ENCODE results near the gene SLC12A5.

Gene SLC12A5

DNA sequence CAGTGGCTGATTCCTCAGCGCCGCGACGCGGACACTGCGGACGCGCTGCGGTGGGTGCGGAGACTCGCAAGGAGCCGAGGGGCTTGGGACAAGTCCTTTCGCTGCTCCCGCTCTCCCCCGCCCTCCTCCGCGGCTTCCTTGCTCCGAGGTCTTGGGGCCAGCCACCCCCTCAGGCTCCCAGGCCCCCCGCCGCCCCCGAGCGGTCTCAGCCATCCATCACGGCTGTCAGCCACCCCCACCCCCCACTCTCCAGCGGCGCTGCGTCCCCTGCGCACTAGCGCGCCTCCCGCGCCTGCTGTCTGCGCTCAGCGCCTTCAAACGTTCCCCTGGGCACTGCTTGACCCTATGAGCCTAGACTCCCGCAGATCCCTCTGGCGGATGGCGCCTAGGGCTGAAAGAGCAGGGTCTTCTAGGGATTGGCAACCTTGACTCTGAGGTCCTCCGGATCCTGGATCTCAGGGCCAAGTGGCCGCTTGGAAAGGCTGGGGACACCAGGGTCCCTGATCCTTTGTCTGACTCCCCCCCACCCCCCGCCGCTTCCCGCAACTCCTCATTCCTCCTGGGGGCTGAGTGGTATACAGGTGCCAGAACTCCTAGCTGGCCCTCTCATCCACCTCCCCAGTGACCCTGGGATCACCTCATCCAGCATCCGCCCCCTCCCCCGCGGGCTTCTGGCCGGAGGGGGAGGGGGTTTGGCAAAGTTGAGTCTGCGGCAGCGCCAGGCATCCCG is 1.4 kb downstream of the SLC12A5 start:
- DNase-seq: no peak

DNA sequence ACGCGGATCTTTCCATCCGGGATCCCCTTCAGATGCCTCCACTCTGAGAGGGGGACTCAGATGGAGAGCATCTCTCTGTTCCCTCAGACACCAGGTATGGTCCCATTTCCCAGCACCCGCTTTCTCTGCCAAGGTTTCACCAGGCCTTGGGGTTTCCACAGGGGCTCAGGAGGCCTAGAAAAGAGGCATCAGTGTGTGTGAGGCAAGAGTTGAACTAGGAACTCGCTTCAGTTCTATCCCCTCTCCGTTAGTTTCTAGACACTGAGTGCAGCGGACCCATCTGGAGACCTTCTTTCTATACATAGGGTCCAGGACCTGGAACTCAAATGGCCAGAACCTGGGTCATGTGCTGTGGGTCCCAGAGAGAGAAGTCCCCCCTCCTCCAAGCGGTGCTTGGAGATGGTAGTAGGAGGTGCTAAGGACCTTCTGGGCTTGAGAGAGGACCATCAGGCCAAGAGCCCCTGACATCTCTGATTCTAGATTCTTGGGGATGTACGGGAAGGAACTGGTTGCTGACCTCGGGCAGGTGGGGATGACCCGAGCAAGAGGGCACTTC is 2.1 kb downstream of the SLC12A5 start:
- no peak for DNase-seq

DNA sequence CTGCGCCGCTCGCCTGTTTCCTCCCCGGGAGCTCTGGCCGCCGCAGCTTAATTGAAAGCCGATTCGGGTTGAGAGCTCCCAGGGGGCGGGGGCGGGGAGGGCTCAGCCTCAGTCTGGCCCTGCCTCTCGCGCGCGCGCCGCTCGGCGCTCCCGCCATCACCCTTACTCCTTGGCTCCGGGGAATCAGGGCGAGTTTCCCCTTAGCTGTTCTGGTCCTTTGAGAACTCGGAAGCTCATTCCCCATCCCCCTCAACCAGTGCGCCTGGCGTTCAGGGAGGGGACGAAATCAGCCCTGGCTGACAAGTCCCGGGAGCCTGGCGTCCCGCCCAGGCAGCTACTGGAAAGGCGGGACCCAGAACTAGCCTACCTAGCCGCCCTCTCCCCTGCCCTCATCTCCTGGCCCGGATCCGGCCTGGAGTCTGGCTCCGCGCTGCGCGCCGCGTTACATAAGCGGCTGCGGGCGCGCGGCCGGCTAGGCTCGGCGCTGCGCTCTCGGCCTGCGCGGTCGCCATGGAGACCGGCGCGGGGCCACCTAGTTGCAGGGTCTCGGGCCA is 2.8 kb downstream of the SLC12A5 start:
- no peak for DNase-seq

GRCh38 chr20:46034039-46034438 is 5.0 kb downstream of the SLC12A5 start:
- no peak for DNase-seq

DNA sequence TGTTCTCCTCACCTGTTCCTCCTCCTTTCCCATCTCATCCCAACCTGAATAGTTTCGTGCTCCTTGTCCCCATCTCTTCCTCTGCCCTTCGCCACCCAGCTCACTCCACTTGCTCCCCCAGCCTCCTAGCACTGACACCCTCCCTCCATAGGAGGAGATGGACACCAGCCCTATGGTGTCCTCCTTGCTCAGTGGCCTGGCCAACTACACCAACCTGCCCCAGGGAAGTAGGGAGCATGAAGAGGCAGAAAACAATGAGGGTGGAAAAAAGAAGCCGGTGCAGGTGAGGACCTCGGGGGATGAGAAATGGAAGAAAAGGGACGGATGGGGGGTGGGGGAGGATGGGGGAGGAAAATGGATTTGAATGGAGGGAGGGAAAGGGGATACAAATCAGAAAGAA is 6.2 kb downstream of the SLC12A5 start:
- DNase-seq: no peak

DNA sequence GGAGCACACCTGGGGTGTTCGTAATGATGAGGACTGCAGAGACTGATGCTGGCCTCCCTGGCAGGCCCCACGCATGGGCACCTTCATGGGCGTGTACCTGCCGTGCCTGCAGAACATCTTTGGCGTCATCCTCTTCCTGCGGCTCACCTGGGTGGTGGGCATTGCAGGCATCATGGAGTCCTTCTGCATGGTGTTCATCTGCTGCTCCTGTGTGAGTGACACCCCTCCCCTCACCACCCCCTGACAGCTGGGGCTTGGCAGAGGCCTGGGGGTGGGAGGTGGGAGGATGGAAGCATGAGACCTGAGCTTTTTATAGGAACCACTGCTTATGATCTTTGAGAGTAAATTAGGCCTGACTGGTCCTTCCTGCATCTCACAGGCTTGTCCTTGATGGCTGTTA is 6.7 kb downstream of the SLC12A5 start:
- DNase-seq: no peak

- DNase-seq: no peak
Observed at GRCh38 chr20:46036370-46036769, 7.4 kb downstream of the SLC12A5 start.

DNA sequence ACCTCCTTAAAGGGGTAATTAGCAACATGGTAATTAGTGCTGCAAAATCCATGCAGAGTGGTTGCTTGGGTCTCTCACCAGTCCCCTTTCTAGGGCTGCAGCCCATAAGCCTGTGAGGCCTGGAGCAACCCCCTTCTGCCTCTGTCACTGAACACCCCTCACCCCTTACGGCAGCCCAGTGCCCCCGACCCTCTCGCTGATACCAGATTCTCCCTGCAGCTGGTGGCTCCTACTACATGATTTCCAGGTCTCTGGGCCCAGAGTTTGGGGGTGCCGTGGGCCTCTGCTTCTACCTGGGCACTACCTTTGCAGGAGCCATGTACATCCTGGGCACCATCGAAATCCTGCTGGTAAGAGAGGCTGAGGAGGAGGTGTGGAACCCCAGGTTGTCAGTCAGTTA is 8.0 kb downstream of the SLC12A5 start:
- no peak for DNase-seq

DNA sequence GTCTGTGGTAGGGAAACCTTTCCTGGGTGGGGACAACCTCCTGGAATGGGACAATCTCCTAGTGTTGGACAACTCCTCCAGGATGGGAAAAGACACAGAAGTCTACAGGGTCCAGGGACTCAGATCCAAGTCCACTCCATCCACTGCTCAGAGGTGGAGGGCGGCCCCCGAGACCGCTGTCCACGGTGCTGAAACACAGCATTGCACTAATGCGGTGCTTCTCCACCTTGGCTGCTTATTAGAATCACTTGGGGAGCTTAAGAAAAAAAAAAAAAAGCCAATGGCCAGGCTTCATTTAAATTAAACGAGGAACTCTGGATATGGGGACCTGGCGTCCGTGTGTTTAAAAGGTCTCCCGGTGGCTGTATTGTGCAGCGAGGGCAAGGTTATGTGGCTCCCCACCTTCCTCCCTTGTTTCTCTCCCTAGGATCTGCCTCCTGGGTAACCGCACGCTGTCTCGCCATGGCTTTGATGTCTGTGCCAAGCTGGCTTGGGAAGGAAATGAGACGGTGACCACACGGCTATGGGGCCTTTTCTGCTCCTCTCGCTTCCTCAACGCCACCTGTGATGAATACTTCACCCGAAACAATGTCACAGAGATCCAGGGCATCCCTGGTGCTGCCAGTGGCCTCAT is 12.0 kb downstream of the SLC12A5 start:
- DNase-seq: no peak

DNA sequence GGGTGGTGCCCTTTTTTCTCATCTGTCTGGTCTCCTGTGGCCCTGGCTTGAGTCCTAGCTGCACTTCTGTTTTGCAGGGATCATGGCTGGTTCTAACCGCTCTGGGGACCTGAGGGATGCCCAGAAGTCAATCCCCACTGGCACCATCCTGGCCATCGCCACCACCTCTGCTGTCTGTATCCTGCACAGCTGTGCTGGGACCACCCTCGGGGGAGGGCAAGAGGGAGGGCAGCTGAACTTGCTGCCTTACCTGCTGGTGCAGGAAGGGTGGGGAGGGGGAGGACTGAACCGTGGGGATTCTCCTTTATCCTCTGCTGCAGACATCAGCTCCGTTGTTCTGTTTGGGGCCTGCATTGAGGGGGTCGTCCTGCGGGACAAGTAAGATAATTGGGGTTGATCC is 14.5 kb downstream of the SLC12A5 start:
- DNase-seq: no peak

- no peak for DNase-seq
Observed at GRCh38 chr20:46044896-46045295, 15.9 kb downstream of the SLC12A5 start.

DNA sequence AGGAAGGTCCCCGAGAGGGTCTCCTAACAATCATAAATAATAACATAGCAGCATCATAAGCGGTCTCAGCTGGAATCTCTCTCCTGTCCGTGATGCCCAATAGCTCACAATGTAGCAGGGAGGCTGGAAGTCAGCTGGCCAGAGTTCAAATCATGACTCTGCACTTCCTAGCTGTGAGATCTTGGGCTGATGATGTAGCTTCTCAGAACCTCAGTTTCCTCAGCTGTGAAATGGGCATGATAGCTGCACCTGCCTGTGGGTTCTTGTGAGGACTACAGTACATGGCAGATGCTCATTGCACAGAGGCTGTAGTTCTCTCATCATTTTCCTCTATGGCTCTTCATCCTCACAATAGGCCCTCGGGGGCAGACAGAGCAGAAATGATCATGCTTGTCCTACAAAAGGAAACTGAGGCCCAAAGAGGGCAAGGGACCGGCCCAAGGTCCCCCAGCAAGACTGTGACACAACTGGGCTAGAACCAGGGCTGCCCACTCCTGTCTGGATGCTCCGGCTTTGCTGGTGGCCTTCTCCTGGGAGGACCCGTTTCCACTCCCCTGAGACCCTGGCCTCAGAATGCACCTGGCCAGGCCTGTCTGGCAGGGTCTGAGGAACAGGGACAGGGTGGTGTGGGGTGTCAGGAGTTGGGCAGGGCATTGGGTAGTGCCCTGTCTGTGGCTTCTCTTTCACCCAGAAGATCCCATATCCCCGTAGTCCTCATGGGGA is 17.7 kb downstream of the SLC12A5 start:
- DNase-seq: no peak

DNA sequence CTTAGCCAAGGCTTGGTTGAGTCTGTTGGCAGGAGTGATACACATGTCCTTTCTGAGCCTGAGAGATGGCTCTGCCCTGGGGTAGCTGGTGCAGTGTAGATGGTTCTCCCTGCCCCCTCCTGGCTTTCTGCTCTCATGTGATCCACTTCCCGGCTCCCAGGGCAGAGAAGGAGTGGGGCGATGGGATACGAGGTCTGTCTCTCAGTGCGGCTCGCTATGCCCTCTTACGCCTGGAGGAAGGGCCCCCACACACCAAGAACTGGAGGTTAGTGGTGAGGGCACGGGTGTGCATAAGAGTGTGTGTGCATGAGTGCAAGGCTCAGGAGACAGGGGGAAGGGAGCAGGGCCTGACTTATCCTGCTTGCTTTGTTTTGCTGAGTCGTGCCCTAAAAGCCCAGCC is 18.8 kb downstream of the SLC12A5 start:
- DNase-seq: no peak

GRCh38 chr20:46049190-46049589 is 20.2 kb downstream of the SLC12A5 start:
- no peak for DNase-seq

DNA sequence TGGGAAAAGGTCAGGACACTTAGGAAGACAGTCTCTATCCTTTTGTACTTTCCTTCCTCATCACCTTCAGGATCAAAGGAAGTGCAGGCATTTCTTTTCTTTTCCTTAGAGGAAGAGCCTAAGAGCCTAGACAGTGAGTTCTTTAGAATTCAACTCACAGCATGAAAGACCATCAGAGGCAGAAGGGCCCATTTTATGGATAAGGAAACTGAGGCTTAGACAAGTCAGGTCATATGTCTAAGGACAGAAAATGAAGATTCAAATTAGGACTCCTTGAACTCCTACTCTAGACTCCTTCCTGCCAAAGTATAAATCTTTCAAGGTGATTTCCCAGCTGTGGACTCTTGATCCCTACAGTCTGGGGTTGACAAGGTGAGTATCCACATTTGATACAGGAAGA is 20.8 kb downstream of the SLC12A5 start:
- DNase-seq: no peak

GRCh38 chr20:46050444-46050843 is 21.4 kb downstream of the SLC12A5 start:
- no peak for DNase-seq

DNA sequence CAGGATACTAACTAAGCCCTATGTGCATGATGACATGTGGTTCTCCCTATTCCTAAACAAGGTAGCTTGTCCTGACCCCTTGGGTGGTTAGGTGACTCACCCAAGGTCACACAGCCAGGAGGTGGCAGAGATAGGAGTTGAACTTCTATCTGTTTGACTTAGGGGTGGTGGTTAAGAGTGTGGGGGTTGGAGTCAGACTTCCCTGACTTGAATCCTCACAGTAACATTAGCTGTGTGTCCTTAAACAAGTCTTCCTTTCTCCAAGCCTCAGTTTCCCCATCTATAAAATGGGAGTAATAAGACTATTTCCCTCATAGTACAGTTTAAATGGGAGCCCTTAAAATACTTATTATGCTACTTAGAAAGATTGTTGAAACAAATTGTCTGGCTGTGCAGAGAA is 21.9 kb downstream of the SLC12A5 start:
- no peak for DNase-seq

- peak; percentile 3 for DNase-seq
Observed at GRCh38 chr20:46051556-46052308, 22.7 kb downstream of the SLC12A5 start.

DNA sequence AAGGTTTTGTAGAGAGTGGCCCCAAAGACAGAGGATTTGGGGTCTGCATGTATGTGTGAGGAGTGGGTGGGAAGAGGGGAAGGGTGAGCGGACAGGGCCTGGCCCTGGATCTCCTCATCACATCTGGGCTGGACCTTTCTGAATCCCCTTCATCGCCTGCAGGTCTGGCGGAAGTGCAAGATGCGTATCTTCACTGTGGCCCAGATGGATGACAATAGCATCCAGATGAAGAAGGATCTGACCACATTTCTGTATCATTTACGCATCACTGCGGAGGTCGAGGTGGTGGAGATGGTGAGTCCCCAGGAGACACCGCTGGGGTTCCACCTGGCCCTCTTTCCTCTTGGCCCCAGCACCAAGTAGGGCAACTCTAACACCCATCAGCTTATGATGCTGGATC is 24.4 kb downstream of the SLC12A5 start:
- no peak for DNase-seq

DNA sequence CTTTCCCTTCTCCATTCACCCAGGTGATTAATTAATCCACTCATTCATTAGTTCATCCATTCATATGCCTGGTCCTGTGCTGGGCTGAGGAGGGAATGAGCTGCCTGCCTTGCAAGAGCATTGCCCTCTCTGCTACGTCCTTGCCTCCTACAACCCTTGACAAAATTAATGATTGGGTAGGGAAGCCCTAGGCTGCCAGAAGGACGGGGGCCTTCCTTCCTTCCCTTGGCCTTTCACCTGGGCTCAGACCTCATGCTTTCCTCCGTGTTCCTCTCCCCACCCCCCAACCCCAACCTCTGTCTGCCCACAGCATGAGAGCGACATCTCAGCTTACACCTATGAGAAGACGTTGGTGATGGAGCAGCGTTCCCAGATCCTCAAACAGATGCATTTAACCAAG is 25.6 kb downstream of the SLC12A5 start:
- DNase-seq: no peak

GRCh38 chr20:46055269-46055668 is 26.3 kb downstream of the SLC12A5 start:
- no peak for DNase-seq

DNA sequence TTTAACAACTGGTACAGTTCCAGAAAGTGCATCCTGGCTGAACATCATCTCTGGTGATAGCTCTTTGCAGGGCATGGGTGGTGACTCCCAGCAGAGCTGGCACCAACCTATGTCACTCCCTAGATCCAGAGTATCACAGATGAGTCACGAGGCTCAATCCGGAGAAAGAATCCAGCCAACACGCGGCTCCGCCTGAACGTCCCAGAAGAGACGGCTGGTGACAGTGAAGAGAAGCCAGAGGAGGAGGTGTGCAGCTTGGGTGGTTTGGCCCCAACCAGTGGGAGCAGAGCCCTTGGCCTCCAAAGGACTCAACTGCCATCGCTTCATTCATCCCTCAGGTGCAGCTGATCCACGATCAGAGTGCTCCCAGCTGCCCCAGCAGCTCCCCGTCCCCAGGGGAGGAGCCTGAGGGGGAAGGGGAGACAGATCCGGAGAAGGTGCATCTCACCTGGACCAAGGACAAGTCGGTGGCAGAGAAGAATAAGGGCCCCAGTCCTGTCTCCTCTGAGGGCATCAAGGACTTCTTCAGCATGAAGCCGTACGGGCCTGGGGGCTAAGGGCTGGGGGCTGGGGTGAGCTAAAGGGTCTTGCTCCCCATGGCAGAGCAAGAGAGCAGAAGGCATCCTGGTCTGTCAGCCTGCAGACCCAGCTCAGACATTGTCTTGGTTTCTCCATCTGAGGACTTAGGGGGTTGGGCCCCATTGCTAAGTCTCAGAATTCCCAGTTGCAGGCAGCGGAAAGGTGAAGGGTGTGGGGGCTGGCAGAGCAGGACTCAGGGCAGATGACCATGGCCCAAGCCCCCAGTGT is 27.2 kb downstream of the SLC12A5 start:
- no peak for DNase-seq
